ENCODE data around the gene DCST1.

DNA sequence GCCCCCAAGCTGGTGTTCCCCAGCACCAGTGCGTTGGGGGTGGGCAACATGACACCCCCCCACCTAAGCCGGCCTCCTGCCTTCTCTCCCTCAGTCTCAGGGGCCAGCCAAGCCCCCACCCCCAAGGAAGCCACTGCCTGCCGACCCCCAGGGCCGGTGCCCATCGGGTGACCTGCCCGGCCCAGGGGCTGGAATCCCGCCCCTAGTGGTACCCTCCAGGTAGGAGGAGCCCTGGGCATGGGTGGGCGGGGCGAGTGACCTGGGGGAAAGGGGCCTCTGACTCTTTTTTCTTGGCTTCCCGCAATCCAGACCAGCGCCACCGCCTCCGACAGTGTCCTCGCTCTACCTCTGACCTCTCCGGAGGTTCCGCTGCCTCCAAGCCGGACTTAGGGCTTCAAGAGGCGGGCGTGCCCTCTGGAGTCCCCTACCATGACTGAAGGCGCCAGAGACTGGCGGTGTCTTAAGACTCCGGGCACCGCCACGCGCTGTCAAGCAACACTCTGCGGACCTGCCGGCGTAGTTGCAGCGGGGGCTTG, 28.6 kb downstream of the DCST1 start:
- no peak for TF ChIP-seq CEBPB (IDR thresholded peaks at IDR 0.05; ENCODE audit: low read depth)
- TF ChIP-seq CTCF (IDR thresholded peaks at IDR 0.05 in 2 of 3, conservative IDR thresholded peaks at IDR 0.05 in 1 of 3; ENCODE audit: borderline replicate concordance in 1 of 3, insufficient read depth in 1 of 3, low read depth in 2 of 3, low read length in 2 of 3): no peak
- no peak for TF ChIP-seq RAD21 (IDR thresholded peaks at IDR 0.05; ENCODE audit: low read depth)
- TF ChIP-seq EZH2 (IDR thresholded peaks at IDR 0.05): no peak
- TF ChIP-seq JUND (IDR thresholded peaks at IDR 0.05): no peak
- no peak for TF ChIP-seq EZH2phosphoT487 (IDR thresholded peaks at IDR 0.05; ENCODE audit: borderline replicate concordance)
- no peak for TF ChIP-seq POLR2AphosphoS5 (IDR thresholded peaks at IDR 0.05; ENCODE audit: low read depth, low read length)
- TF ChIP-seq POLR2A (IDR thresholded peaks at IDR 0.05; ENCODE audit: borderline replicate concordance, extremely low read depth, insufficient read depth, insufficient read length): no peak
- TF ChIP-seq YY1 (IDR thresholded peaks at IDR 0.05; ENCODE audit: extremely low read depth, insufficient replicate concordance, low read depth, low read length): no peak
- no peak for TF ChIP-seq REST (IDR thresholded peaks at IDR 0.05; ENCODE audit: low read depth)
- TF ChIP-seq MAX (IDR thresholded peaks at IDR 0.05): no peak
- no peak for TF ChIP-seq ELF1 (IDR thresholded peaks at IDR 0.05; ENCODE audit: borderline replicate concordance, low read depth)
- TF ChIP-seq, protein P1, sequence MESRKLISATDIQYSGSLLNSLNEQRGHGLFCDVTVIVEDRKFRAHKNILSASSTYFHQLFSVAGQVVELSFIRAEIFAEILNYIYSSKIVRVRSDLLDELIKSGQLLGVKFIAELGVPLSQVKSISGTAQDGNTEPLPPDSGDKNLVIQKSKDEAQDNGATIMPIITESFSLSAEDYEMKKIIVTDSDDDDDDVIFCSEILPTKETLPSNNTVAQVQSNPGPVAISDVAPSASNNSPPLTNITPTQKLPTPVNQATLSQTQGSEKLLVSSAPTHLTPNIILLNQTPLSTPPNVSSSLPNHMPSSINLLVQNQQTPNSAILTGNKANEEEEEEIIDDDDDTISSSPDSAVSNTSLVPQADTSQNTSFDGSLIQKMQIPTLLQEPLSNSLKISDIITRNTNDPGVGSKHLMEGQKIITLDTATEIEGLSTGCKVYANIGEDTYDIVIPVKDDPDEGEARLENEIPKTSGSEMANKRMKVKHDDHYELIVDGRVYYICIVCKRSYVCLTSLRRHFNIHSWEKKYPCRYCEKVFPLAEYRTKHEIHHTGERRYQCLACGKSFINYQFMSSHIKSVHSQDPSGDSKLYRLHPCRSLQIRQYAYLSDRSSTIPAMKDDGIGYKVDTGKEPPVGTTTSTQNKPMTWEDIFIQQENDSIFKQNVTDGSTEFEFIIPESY (IDR thresholded peaks at IDR 0.05; ENCODE audit: extremely low read depth, insufficient replicate concordance, low read length): no peak
